Activated CD8-positive, alpha-beta memory T cell treated with anti-CD3 and anti-CD28 coated beads for 36 hours (primary cell): ENCODE data around the gene SLC25A15. TPM values are rescaled to one million over a fixed set of nuclear protein-coding genes. Genes with fewer than 3 reads are reported as not detected.
"Not testable (repeated sequence)": the region's sequence is repeated elsewhere in the genome, so short reads cannot be mapped to it uniquely, and the experiment has no call there.

ENCODE experiments used
- CTCF ChIA-PET: fragments of 350-600 bp; sonication (Branson Sonifier 250); formaldehyde crosslinking; loops from one replicate; lab custom pipeline; 2021; ENCODE audit warnings: antibody characterized with exemption; lab: Charles Lee
- POLR2A ChIA-PET: fragments of 350-600 bp; sonication (Branson Sonifier 250); formaldehyde crosslinking; loops from one replicate; lab custom pipeline; 2021; ENCODE audit warnings: antibody characterized with exemption; lab: Charles Lee
- total RNA-seq, 2 experiments: library from RNA; stranded (reverse); gene quantifications; one replicate each; pipeline ENCODE4 v1.2.3, GENCODE V29; 2021

Gene SLC25A15
- total RNA-seq, 2 experiments from 2014 or later: 26.1 to 26.6 TPM

- CTCF ChIA-PET: no interaction called here
- POLR2A ChIA-PET: interaction anchor here (0.6 kb wide), 1 partner anchor 10 kb away, joined by 6 read pairs; no protein-coding TSS in a partner anchor
Observed at GRCh38 chr13:40800559-40800958, 11.1 kb downstream of the SLC25A15 start.

DNA sequence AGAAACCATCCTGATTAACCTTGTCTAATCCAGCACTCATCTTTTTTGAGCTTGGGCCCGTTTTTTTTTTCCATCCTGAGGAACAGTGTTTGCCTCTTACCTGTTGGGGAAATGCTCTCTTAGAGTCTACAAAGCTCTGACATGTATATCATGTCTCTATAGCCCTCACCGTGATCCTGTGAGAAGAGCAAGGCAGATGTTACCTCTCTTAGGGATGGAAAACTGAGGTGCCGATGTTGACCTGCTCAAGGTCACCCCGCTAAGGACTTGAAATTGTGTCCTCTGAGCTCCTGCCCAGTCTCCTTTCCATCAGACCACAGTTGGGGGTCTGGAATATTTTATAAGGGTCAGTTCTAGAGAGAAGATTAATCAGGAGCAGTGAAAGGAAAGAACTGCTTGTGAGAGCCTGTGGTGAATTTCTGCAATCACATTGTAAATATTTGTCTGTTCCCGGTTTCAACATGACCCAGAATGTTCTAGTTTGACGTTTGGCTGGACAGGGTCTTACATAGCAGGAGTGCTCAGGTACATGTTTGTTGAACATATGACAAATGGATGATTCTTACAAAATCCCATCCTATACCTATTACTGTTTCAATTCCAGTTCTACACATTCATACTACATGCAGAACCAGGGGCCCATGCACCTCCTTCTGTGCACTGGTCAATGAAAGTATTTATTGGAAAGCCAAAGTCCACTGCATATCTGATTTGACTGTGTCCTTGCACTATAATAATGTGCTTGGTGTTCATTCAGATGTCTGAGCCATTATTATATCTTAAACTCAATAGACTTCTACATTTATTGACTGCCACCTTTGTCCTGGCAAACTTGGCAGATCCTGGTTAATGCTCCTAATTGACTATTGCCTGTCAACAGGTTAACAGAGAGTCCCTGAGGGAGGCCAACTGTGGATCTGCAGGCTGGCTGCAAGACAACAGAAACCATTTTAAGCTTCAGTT, 12.1 kb downstream of the SLC25A15 start:
- ChIA-PET CTCF (no interaction called here), POLR2A (interaction anchor here (0.6 kb wide), 1 partner anchor 11 kb away, joined by 6 read pairs; no protein-coding TSS in a partner anchor)

DNA sequence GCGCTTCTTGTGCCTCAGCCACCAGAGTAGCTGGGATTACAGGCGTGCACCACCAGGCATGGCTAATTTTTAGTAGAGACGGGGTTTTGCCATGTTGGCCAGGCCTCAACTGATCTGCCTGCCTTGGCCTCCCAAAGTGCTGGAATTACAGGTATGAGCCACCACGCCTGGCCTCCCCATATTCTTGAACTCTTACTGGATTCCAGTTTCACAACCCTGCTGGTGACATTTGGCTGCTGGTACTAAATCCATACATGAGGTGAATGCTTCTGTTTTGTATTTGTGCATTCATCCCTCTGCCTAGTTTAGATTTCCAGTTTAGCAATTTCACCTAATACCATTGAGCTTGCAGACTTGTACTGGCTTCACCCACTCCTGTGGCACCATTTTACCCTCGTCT, 13.9 kb downstream of the SLC25A15 start:
- CTCF ChIA-PET: interaction anchor here (0.6 kb wide), 1 partner anchor 9 kb away, joined by 3 read pairs; no protein-coding TSS in a partner anchor
- POLR2A ChIA-PET: interaction anchor here (0.6 kb wide), 1 partner anchor 238 kb away, joined by 3 read pairs; no protein-coding TSS in a partner anchor

DNA sequence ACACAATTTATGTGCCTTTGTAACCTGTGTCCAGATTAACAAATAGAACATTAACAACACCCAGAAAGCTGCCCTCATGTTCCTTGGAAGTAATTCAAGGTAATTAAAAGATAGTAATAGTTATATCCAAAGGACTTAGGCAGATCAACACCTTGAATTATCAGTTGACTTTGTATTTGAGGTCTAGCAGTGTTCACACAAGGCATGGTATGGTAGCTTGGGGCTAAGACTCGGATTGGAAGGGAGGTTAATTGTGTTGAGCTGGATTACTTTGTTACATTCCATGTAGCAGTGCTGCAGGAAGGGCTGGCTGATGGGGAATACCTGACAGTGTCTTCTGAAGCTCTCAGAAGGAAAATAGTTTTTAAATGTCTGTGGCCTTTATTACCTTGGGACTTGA, 16.8 kb downstream of the SLC25A15 start:
- CTCF ChIA-PET: no interaction called here
- POLR2A ChIA-PET: no interaction called here

- ChIA-PET CTCF (no interaction called here), POLR2A (no interaction called here)
Observed at GRCh38 chr13:40809471-40809870, 20.1 kb downstream of the SLC25A15 start.

- POLR2A ChIA-PET: no interaction called here
- CTCF ChIA-PET: no interaction called here
Observed at GRCh38 chr13:40812102-40812501, 22.7 kb downstream of the SLC25A15 start.

DNA sequence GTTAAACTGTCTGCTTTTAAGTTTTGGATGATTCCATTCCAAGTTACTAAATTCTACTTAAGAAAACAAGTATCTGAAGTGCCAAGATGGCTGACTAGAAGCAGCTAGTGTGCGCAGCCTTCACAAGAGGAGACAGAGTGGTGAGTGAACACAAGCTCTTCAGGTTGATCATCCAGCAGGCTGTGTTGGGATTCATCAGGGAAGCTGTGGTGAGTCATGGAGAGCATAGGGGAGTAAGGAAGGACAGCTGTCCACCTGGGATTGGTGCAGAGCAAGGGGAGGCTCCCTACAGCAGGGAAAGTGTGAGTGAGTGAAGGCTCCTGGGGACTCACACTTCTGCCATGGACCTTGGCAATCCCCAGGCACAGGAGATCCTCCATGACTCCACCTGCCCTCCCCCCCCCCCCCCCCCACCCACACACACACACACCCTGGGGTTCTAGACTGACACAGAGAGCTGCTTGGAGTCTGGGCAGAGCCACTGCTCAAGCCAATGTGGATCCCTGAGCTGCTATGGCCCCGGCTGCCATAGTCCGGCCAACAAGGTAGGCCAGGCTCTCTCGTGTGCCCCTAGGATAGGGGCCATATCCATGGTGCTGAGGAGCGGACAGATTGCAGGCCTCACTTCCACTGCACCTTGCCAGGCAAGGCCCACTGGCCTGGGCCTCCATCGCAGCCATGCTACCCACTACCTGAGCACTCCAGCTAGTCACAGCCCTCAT, 23.5 kb downstream of the SLC25A15 start:
- CTCF ChIA-PET: interaction anchor here (1.0 kb wide), 1 partner anchor 217 kb away, joined by 3 read pairs; no protein-coding TSS in a partner anchor
- POLR2A ChIA-PET: no interaction called here

DNA sequence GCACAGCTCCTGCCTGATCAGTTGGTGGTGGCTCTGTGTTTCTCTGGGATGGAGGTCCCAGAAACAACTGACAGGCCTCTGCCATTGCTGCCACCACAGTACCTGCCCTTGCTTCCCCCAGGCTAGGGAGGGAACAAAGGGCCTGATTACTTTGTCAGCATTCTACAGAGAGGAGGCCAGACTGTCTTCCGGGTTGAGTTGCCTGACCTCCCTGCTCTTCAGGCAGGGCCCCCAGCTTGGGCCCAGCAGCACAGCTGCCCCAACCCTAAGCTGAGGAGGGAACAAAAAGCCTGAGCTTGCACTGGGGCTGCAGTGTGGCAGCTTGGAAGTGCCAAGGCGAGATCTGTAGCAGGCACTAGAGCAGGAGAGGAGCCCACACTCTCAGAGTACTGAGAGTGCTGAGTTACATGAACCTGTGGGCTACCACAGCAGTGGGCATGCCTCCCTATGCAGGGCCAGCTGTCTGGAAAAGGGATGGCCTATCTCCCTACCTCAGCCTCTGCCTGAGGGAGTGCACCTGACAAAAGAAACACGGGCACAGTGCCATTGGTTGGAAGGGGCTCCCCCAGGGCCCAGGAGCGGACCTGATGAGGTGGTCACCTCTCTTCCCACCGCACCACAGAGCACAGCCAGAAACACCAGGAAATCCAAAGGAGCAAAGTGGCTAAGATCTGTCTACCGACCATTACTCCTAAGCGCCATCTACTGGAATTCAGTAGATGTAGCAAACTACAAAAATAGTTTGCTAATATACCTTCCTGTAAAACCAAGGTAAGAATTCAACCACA, 24.4 kb downstream of the SLC25A15 start:
- CTCF ChIA-PET: interaction anchor here (1.0 to 1.7 kb wide), 2 partner anchors 36 to 216 kb away, joined by 3 to 5 read pairs; no protein-coding TSS in a partner anchor

GRCh38 chr13:40814803-40815202, 25.4 kb downstream of the SLC25A15 start:
- ChIA-PET CTCF (interaction anchor here (1.7 kb wide), 1 partner anchor 37 kb away, joined by 5 read pairs; no protein-coding TSS in a partner anchor), POLR2A (no interaction called here)

More for the DNA sequence above, 24.4 kb downstream of the SLC25A15 start:
- POLR2A ChIA-PET: no interaction called here

DNA sequence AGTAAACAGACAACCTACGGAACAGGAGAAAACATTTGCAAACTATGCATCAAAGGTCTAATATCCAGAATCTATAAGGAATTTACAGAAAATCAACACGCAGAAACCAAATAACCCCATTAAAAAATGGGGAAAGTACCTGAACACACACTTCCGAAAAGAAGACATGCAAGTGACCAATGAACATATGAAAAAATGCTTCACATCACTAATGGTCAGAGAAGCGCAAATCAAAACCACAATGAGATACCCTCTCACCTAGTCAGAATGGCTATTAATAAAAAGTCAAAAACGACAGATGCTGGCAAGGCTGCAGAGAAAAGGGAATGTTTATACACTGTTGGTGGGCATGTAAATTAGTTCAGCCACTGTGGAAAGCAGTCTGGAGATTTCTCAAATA, 29.5 kb downstream of the SLC25A15 start:
- POLR2A ChIA-PET: no interaction called here
- CTCF ChIA-PET: no interaction called here

DNA sequence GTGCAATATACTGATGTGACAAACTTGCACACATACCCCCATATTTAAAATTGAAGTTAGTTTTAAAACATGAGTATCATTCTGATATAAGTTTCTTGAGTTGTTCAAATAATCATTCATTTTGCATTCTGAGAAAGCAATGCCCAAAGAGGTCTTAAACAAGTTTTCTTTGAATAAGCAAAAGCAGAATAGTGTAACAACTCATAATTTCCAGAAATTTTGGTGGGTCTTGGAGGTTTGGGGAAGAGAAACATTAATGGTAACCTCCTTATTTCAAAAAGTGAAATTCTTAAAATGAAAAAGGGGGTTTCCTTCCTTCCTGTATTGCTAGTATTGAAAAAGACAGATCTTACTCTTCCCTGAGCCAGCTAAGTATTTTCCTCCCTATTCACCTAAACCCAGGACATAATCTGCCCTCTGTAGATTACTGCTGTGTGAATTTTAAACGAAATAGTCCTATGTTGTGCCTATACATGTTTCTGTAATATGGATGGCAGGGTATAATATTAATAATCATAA, 30.4 kb downstream of the SLC25A15 start:
- POLR2A ChIA-PET: no interaction called here
- CTCF ChIA-PET: no interaction called here

GRCh38 chr13:40839725-40840124, 50.3 kb downstream of the SLC25A15 start:
- CTCF ChIA-PET, POLR2A ChIA-PET: not testable (repeated sequence)

GRCh38 chr13:40840955-40841354, 51.5 kb downstream of the SLC25A15 start:
- POLR2A ChIA-PET: not testable (repeated sequence)

More at GRCh38 chr13:40840955-40841354, 51.5 kb downstream of the SLC25A15 start:
- CTCF ChIA-PET: not testable (repeated sequence)

Other genes starting within 250 kb of the SLC25A15 start
- 10 to 100 TPM; 26.9 to 28.1 TPM for gene FOXO1, start 123.0 kb upstream of the SLC25A15 start, total RNA-seq
- gene MRPS31, start 18.4 kb upstream of the SLC25A15 start, total RNA-seq: 10 to 100 TPM; 42.1 to 42.2 TPM
- 10 to 100 TPM; 68.9 to 69.4 TPM for gene ELF1, start 229.7 kb downstream of the SLC25A15 start, total RNA-seq